Loucy (cell line): ENCODE results near the gene LEF1.

Experiments used
- H2AFZ ChIP-seq: fragments of 200-600 bp; sonication (generic); 2 replicates; pipeline ENCODE4 v1.6.0; 2016; ENCODE audit warnings: antibody characterized with exemption, mild to moderate bottlenecking, low read length, moderate library complexity
- H3F3A ChIP-seq: fragments of 200-600 bp; 2 replicates; pipeline ENCODE4 v1.6.0; 2016; ENCODE audit warnings: antibody characterized with exemption, low read depth, mild to moderate bottlenecking
- H3K27me3 ChIP-seq: fragments of 200-600 bp; sonication (generic); 2 replicates; pipeline ENCODE4 v1.6.1; 2014; ENCODE audit warnings: low read length, mild to moderate bottlenecking; ENCODE audit not compliant: insufficient read depth, poor library complexity, severe bottlenecking
- H3K36me3 ChIP-seq: fragments of 200-600 bp; sonication (generic); 2 replicates; pipeline ENCODE4 v1.6.1; 2016; ENCODE audit warnings: low read length; ENCODE audit not compliant: insufficient read depth
- H3K4me1 ChIP-seq: fragments of 200-600 bp; sonication (generic); 2 replicates; pipeline ENCODE4 v1.5.1; 2014; ENCODE audit warnings: low read length, mild to moderate bottlenecking; ENCODE audit not compliant: insufficient read depth, poor library complexity, severe bottlenecking
- H3K4me2 ChIP-seq: fragments of 200-600 bp; sonication (generic); 2 replicates; pipeline ENCODE4 v1.6.0; 2014; ENCODE audit warnings: antibody characterized with exemption, low read length, low read depth, mild to moderate bottlenecking; ENCODE audit not compliant: poor library complexity, severe bottlenecking
- H3K4me3 ChIP-seq: fragments of 200-600 bp; sonication (generic); 2 replicates; pipeline ENCODE4 v1.5.1; 2014; ENCODE audit warnings: low read length, mild to moderate bottlenecking, mixed read lengths; ENCODE audit not compliant: poor library complexity, severe bottlenecking
- H3K79me2 ChIP-seq: fragments of 200-600 bp; sonication (generic); 2 replicates; pipeline ENCODE4 v1.6.1; 2014; ENCODE audit warnings: low read length; ENCODE audit not compliant: insufficient read depth
- H3K9ac ChIP-seq: fragments of 200-600 bp; sonication (generic); 2 replicates; pipeline ENCODE4 v1.6.0; 2014; ENCODE audit warnings: mild to moderate bottlenecking, low read depth, low read length, moderate library complexity; ENCODE audit not compliant: poor library complexity, severe bottlenecking
- H3K9me2 ChIP-seq: fragments of 200-600 bp; sonication (generic); replicated peaks from 2 replicates; pipeline ENCODE4 v1.6.1; 2016; ENCODE audit warnings: low read depth, low read length, mixed read lengths
- H3K9me3 ChIP-seq: fragments of 200-600 bp; sonication (generic); 2 replicates; pipeline ENCODE4 v1.6.1; 2014; ENCODE audit warnings: mild to moderate bottlenecking, antibody characterized with exemption, low read length, low read depth; ENCODE audit not compliant: insufficient read depth
- H4K20me1 ChIP-seq: fragments of 200-600 bp; sonication (generic); 2 replicates; pipeline ENCODE4 v1.6.0; 2014; ENCODE audit warnings: antibody characterized with exemption, low read length, mild to moderate bottlenecking; ENCODE audit not compliant: insufficient read depth, poor library complexity, severe bottlenecking
- EZH2phosphoT487 ChIP-seq: fragments of 200-600 bp; IDR thresholded peaks from 2 replicates; pipeline ENCODE4 v1.6.1; 2018; ENCODE audit warnings: antibody characterized with exemption, mild to moderate bottlenecking, moderate library complexity, borderline replicate concordance
- TF ChIP-seq, protein P1 (sequence below): fragments of 200-600 bp; sonication (generic); conservative IDR thresholded peaks from 2 replicates; pipeline ENCODE4 v1.5.1; 2014; ENCODE audit warnings: mild to moderate bottlenecking, antibody characterized with exemption, low read length

Gene LEF1

DNA sequence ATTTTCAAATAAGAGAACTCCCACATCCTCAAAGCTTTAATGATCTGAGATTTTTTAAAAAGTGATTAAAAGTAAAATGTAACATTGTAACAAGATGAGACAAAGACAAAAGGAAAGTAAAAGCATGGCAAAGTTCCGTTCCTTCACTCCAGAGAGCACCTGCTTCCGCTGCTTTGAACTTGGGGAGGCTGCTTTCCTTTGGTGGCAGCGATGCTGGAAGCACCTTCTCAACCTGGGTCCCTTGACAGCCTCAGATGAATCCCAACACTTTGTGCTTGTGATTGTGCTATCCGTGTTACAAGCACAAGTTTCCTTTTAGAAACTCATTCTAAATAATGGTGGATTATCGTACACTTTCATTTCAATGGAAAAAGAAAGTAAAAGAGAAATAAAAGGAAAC, 119.3 kb downstream of the LEF1 start:
- no peaks in the 10 kb centered on the region for H3K27me3 ChIP-seq
- no peak overlapping the region for H3K4me3 ChIP-seq
- peaks cover 5% of the 10 kb centered on the region for H4K20me1 ChIP-seq
- TF ChIP-seq EZH2phosphoT487, result no peak
- TF ChIP-seq, protein P1, sequence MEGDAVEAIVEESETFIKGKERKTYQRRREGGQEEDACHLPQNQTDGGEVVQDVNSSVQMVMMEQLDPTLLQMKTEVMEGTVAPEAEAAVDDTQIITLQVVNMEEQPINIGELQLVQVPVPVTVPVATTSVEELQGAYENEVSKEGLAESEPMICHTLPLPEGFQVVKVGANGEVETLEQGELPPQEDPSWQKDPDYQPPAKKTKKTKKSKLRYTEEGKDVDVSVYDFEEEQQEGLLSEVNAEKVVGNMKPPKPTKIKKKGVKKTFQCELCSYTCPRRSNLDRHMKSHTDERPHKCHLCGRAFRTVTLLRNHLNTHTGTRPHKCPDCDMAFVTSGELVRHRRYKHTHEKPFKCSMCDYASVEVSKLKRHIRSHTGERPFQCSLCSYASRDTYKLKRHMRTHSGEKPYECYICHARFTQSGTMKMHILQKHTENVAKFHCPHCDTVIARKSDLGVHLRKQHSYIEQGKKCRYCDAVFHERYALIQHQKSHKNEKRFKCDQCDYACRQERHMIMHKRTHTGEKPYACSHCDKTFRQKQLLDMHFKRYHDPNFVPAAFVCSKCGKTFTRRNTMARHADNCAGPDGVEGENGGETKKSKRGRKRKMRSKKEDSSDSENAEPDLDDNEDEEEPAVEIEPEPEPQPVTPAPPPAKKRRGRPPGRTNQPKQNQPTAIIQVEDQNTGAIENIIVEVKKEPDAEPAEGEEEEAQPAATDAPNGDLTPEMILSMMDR, result no peak
- H2AFZ ChIP-seq, result no peak overlapping the region
- H3F3A ChIP-seq, result 0 out of 2 replicates have a peak, but pooled peaks cover 10% of the 10 kb centered on the region
- no peak overlapping the region for H3K4me2 ChIP-seq
- H3K9me3 ChIP-seq, result no peaks in the 10 kb centered on the region
- peaks cover 83% of the 10 kb centered on the region for H3K36me3 ChIP-seq
- no peaks in the 10 kb centered on the region; the same call in 1 of the 2 replicates for H3K79me2 ChIP-seq
- no peaks in the 10 kb centered on the region for H3K9me2 ChIP-seq
- H3K4me1 ChIP-seq, result peaks cover 3% of the 10 kb centered on the region
- H3K9ac ChIP-seq, result no peak overlapping the region

- H3K4me2 ChIP-seq, result no peak overlapping the region
- peaks cover 79% of the 10 kb centered on the region for H3K36me3 ChIP-seq
- H3K9me3 ChIP-seq, result no peaks in the 10 kb centered on the region
- no peak overlapping the region for H3K4me3 ChIP-seq
- TF ChIP-seq EZH2phosphoT487, result no peak
- TF ChIP-seq, protein P1, result no peak
- H3K4me1 ChIP-seq, result peaks cover 6% of the 10 kb centered on the region
- H3F3A ChIP-seq, result peaks cover 13% of the 10 kb centered on the region
- no peak overlapping the region for H2AFZ ChIP-seq
- no peaks in the 10 kb centered on the region for H3K27me3 ChIP-seq
- H3K79me2 ChIP-seq, result no peaks in the 10 kb centered on the region; the same call in 1 of the 2 replicates
- H4K20me1 ChIP-seq, result peaks cover 5% of the 10 kb centered on the region
- no peaks in the 10 kb centered on the region for H3K9me2 ChIP-seq
- no peak overlapping the region for H3K9ac ChIP-seq
Observed at GRCh38 chr4:108048997-108049396, 119.7 kb downstream of the LEF1 start.

GRCh38 chr4:108048157-108048556, 120.6 kb downstream of the LEF1 start:
- peaks cover 15% of the 10 kb centered on the region for H3F3A ChIP-seq
- no peaks in the 10 kb centered on the region; the same call in 1 of the 2 replicates for H3K79me2 ChIP-seq
- H4K20me1 ChIP-seq, result peaks cover 5% of the 10 kb centered on the region
- H3K4me3 ChIP-seq, result no peak overlapping the region
- TF ChIP-seq, protein P1, result no peak
- TF ChIP-seq EZH2phosphoT487, result no peak
- H3K9me2 ChIP-seq, result no peaks in the 10 kb centered on the region
- H3K36me3 ChIP-seq, result peaks cover 71% of the 10 kb centered on the region
- H3K9ac ChIP-seq, result no peak overlapping the region
- H3K4me1 ChIP-seq, result peaks cover 6% of the 10 kb centered on the region
- H2AFZ ChIP-seq, result no peak overlapping the region
- H3K9me3 ChIP-seq, result no peaks in the 10 kb centered on the region
- H3K4me2 ChIP-seq, result no peak overlapping the region
- H3K27me3 ChIP-seq, result no peaks in the 10 kb centered on the region
